ENCODE measurements around the gene SEBOX.
"Not testable (repeated sequence)": the region's sequence is repeated elsewhere in the genome, so short reads cannot be mapped to it uniquely, and the experiment has no call there.

SEBOX gene

DNA sequence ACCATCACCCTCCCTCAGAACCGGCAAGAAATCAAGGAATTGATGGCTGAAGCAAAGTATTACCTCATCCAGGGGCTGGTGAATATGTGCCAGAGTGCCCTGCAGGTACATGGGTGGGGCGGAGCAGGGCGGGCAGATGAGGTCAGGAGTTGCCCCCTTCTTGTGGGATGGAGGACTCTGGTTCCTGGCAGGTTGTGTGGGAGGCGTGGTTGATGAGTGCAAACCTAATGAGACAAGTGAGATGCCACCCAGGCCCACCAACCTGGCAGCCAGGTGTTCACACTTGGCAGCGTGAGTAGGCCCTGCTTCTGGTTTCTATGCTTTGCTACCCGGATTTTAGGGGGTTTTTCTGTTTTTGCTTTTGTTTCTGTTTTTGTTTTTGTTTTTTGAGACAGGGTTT is 24.6 kb downstream of the SEBOX start:
- Mint-ChIP-seq H3K9me3 (no peaks in the 10 kb centered on the region), H3K4me1 (peaks cover 21% of the 10 kb centered on the region), H3K27me3 (no peaks in the 10 kb centered on the region), H3K27ac (ENCODE audit: low read depth) (no peak overlapping the region), H3K36me3 (ENCODE audit: insufficient read depth) (peaks cover 22% of the 10 kb centered on the region), H3K4me3 (no peak overlapping the region)
- no peak for DNase-seq (ENCODE audit: low spot score in 2 of 2)
- no peak for ATAC-seq (replicated peaks; ENCODE audit: extremely low read depth, poor library complexity, severe bottlenecking)

DNA sequence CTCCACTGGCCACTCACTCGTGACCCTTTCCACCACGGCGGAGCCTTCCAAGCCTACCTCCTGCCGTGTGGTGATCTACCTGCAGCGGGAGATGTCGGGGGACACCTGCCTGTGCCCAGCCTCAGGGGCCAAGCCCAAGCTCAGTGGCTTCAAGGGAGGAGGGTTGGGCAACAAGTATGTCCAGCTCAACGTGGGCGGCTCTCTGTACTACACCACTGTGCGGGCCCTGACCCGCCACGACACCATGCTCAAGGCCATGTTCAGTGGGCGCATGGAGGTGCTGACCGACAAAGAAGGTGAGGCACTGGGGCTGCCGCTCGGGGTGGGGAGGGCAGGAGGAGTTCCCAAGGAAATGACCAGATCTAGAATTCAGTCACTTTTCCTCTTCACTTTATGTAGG is 25.6 kb downstream of the SEBOX start:
- peaks cover 28% of the 10 kb centered on the region for H3K36me3 Mint-ChIP-seq (ENCODE audit: insufficient read depth)

DNA sequence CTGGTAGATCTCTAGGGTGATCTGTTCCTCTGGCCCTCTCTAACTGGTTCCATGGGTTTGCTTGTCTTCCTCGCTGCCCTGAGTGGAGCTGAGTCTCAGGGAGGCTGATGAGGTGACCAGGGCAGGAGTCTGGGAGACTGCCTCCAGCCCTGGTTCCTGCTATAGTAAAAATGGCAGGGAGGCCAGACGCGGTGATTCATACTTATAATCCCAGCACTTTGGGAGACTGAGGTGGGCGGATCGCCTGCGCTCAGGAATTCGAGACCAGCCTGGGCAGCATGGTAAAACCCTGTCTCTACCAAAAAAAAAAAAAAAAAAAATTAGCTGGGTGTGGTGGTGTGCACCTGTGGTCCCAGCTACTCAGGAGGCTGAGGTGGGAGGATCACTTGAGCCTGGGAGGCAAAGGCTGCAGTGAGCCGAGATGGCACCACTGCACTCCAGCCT is 26.2 kb downstream of the SEBOX start:
- not testable (repeated sequence) for H3K27ac Mint-ChIP-seq (ENCODE audit: low read depth); H3K4me3 Mint-ChIP-seq; H3K9me3 Mint-ChIP-seq; H3K27me3 Mint-ChIP-seq; ATAC-seq (replicated peaks; ENCODE audit: extremely low read depth, poor library complexity, severe bottlenecking); DNase-seq (ENCODE audit: low spot score in 2 of 2)
- Mint-ChIP-seq H3K36me3 (ENCODE audit: insufficient read depth) (peaks cover 25% of the 10 kb centered on the region), H3K4me1 (peaks cover 36% of the 10 kb centered on the region)

More for the DNA sequence above, 25.6 kb downstream of the SEBOX start:
- Mint-ChIP-seq H3K27me3 (no peaks in the 10 kb centered on the region), H3K4me3 (no peak overlapping the region), H3K4me1 (peaks cover 30% of the 10 kb centered on the region), H3K27ac (ENCODE audit: low read depth) (no peak overlapping the region), H3K9me3 (no peaks in the 10 kb centered on the region)
- ATAC-seq (replicated peaks; ENCODE audit: extremely low read depth, poor library complexity, severe bottlenecking) (no peak), DNase-seq (ENCODE audit: low spot score in 2 of 2) (no peak)

GRCh38 chr17:28338056-28338768 is 26.8 kb downstream of the SEBOX start:
- ATAC-seq (replicated peaks; ENCODE audit: extremely low read depth, poor library complexity, severe bottlenecking), result no peak
- no peaks in the 10 kb centered on the region for H3K27me3 Mint-ChIP-seq
- H3K36me3 Mint-ChIP-seq (ENCODE audit: insufficient read depth), result peaks cover 24% of the 10 kb centered on the region
- H3K4me1 Mint-ChIP-seq, result peaks cover 38% of the 10 kb centered on the region
- H3K27ac Mint-ChIP-seq (ENCODE audit: low read depth), result no peak overlapping the region
- no peak for DNase-seq (ENCODE audit: low spot score in 2 of 2)
- H3K9me3 Mint-ChIP-seq, result no peaks in the 10 kb centered on the region
- no peak overlapping the region for H3K4me3 Mint-ChIP-seq

DNA sequence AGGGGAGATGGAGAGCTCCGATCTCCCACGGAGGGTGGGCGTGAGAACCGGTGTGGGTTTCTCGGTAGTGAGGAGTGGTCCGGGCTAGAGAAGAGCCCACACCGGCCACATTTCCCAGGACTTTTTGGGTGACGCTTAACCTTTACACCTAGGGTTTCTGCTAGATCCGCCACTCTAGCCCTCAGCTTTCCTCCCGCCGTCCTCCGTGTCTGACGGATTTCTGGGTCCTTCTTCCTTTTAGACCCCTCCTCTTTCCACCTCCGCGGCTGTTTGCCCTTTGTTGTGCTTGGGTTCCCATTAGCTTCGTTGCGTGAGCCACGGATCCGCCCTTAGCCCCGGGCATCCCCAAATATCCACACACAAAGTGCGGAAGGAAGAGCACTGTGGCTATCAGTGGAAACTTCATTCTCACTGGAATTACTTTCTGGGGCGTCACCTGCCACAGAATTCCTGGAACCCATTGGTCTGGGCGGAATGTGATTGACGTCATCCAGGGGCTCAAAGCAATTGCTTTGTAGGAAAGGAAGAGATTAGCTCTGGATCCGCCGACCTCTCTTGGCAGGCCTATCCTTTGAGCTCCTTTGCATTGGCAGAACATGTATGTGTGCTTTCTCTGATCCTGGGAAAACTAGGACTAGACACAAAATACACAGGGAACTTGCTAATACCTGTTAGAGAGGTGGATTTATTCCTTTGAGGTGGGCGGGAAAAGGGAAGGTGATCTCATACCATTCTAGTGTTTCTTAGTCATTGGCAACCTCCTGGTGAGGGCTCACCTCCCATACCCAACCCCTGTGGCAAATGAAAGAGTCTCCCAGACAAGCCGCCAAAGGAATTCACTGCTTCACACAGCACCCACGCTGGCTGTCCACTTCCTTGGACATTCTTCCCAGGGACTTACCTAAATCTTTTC is 28.8 kb downstream of the SEBOX start:
- H3K4me1 Mint-ChIP-seq, result peaks cover 50% of the 10 kb centered on the region
- no peaks in the 10 kb centered on the region for H3K9me3 Mint-ChIP-seq
- peak overlapping the region; percentile 91 for H3K4me3 Mint-ChIP-seq
- H3K27ac Mint-ChIP-seq (ENCODE audit: low read depth), result peak overlapping the region; percentile 94
- no peak for DNase-seq (ENCODE audit: low spot score in 2 of 2)
- no peaks in the 10 kb centered on the region for H3K27me3 Mint-ChIP-seq
- ATAC-seq (replicated peaks; ENCODE audit: extremely low read depth, poor library complexity, severe bottlenecking), result no peak
- H3K36me3 Mint-ChIP-seq (ENCODE audit: insufficient read depth), result peaks cover 22% of the 10 kb centered on the region

- DNase-seq (ENCODE audit: low spot score in 2 of 2), result peak; percentile 87 to 98
- Mint-ChIP-seq H3K36me3 (ENCODE audit: insufficient read depth) (peaks cover 17% of the 10 kb centered on the region), H3K27ac (ENCODE audit: low read depth) (peak within 1 kb of the TSS; percentile 94), H3K9me3 (no peaks in the 10 kb centered on the region), H3K27me3 (no peaks in the 10 kb centered on the region), H3K4me1 (peaks cover 50% of the 10 kb centered on the region), H3K4me3 (peak within 1 kb of the TSS; percentile 91)
- ATAC-seq (replicated peaks; ENCODE audit: extremely low read depth, poor library complexity, severe bottlenecking), result peak; percentile 97
Observed at GRCh38 chr17:28335201-28335958, 29.6 kb downstream of the SEBOX start, which contains the start of the genes IFT20 and TNFAIP1. IFT20 (minus strand) TSS chr17:28335472; CDS start chr17:28331985, 3,487 bp downstream. TNFAIP1 (plus strand) TSS chr17:28335761; CDS start chr17:28339522, 3,761 bp downstream.

- H3K4me3 Mint-ChIP-seq, result peak overlapping the region; percentile 91
- no peak for DNase-seq (ENCODE audit: low spot score in 2 of 2)
- H3K4me1 Mint-ChIP-seq, result peaks cover 50% of the 10 kb centered on the region
- peak; percentile 3 for ATAC-seq (replicated peaks; ENCODE audit: extremely low read depth, poor library complexity, severe bottlenecking)
- H3K36me3 Mint-ChIP-seq (ENCODE audit: insufficient read depth), result peaks cover 15% of the 10 kb centered on the region
- H3K27me3 Mint-ChIP-seq, result no peaks in the 10 kb centered on the region
- H3K27ac Mint-ChIP-seq (ENCODE audit: low read depth), result peak overlapping the region; percentile 94
- no peaks in the 10 kb centered on the region for H3K9me3 Mint-ChIP-seq
Observed at GRCh38 chr17:28334666-28335200, 30.3 kb downstream of the SEBOX start.

DNA sequence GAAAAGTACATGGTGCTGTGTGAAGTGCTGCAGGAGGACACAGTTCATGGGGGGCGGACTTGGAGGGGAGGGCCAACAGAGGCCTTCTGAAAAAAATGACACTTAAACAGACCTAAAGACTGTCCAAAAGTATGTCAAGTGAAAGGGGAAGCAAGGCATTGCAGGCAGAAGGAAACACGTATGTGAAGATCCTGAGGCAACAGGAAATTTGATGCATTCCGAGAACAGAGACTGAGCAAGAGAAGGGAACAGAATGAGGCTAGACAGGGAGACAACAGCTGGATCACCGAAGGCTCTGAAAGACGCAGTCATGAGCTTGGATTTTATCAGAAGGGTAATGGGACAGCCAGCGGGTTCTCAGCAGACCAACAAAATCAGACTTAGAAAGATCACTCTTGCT is 30.8 kb downstream of the SEBOX start:
- Mint-ChIP-seq H3K9me3 (no peaks in the 10 kb centered on the region), H3K27ac (ENCODE audit: low read depth) (peak overlapping the region; percentile 94), H3K4me1 (peaks cover 50% of the 10 kb centered on the region)

GRCh38 chr17:28333083-28333746 is 31.8 kb downstream of the SEBOX start:
- DNase-seq (ENCODE audit: low spot score in 2 of 2), result no peak
- peak overlapping the region; percentile 91 for H3K4me3 Mint-ChIP-seq
- H3K27me3 Mint-ChIP-seq, result no peaks in the 10 kb centered on the region
- H3K27ac Mint-ChIP-seq (ENCODE audit: low read depth), result peak overlapping the region; percentile 94
- H3K9me3 Mint-ChIP-seq, result no peaks in the 10 kb centered on the region
- ATAC-seq (replicated peaks; ENCODE audit: extremely low read depth, poor library complexity, severe bottlenecking), result no peak
- peaks cover 24% of the 10 kb centered on the region for H3K36me3 Mint-ChIP-seq (ENCODE audit: insufficient read depth)
- H3K4me1 Mint-ChIP-seq, result peaks cover 50% of the 10 kb centered on the region

More for the DNA sequence above, 30.8 kb downstream of the SEBOX start:
- ATAC-seq (replicated peaks; ENCODE audit: extremely low read depth, poor library complexity, severe bottlenecking) (no peak), DNase-seq (ENCODE audit: low spot score in 2 of 2) (no peak)
- Mint-ChIP-seq H3K36me3 (ENCODE audit: insufficient read depth) (peaks cover 18% of the 10 kb centered on the region), H3K27me3 (no peaks in the 10 kb centered on the region), H3K4me3 (peak overlapping the region; percentile 91)

DNA sequence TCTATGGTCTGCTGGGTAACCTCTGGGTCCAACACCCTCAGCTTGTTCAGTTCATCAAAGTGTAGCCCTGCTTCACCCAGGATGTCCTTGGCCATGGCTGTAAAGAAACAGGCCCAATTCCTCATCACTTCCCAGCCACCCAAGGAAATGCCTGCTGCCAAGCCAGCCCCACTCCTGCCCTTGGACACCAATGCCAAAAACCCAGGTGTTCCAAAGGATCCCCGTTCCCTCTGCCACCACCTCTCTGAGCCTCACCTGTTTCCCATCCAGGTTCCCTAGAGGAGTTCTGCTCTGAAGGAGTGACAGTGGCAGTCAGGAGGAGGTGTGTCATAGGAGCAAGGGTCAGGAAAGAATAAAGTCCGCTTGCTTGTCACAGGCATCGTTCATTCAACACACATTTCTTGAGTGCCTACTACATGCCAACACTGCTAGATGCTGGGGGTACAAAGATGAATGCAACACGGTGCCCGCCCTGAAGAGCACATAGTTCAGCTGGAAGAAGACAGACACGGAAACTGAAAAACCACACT is 33.0 kb downstream of the SEBOX start:
- peaks cover 40% of the 10 kb centered on the region for H3K4me1 Mint-ChIP-seq
- peak overlapping the region; percentile 9 for H3K27ac Mint-ChIP-seq (ENCODE audit: low read depth)
- no peak for DNase-seq (ENCODE audit: low spot score in 2 of 2)
- no peaks in the 10 kb centered on the region for H3K9me3 Mint-ChIP-seq
- ATAC-seq (replicated peaks; ENCODE audit: extremely low read depth, poor library complexity, severe bottlenecking), result no peak
- H3K4me3 Mint-ChIP-seq, result no peak overlapping the region
- H3K36me3 Mint-ChIP-seq (ENCODE audit: insufficient read depth), result peaks cover 28% of the 10 kb centered on the region
- no peaks in the 10 kb centered on the region for H3K27me3 Mint-ChIP-seq

DNA sequence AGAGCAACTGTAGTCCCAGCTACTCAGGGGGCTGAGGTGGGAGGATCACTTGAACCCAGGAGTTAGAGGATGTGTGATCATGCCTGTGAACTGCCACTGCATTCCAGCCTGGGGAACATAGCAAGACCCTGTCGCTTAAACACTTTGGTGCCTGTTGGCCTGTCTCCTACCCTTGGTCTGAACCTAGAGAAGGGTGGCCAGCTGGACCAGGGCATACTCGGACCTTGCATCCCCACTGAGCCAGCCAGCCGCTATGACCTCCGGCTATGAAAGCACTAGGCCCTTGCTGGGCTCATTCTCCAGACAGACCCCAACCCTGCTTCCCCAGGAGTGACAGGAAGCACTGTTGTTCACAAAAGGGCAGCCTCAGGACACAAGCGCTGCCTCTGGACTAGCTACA is 34.3 kb downstream of the SEBOX start:
- no peak overlapping the region for H3K4me3 Mint-ChIP-seq
- H3K4me1 Mint-ChIP-seq, result peaks cover 29% of the 10 kb centered on the region
- peaks cover 28% of the 10 kb centered on the region for H3K36me3 Mint-ChIP-seq (ENCODE audit: insufficient read depth)
- DNase-seq (ENCODE audit: low spot score in 2 of 2) (no peak), ATAC-seq (replicated peaks; ENCODE audit: extremely low read depth, poor library complexity, severe bottlenecking) (no peak)
- H3K27ac Mint-ChIP-seq (ENCODE audit: low read depth), result no peak overlapping the region
- no peaks in the 10 kb centered on the region for H3K27me3 Mint-ChIP-seq
- H3K9me3 Mint-ChIP-seq, result no peaks in the 10 kb centered on the region
